Measurements from ENCODE around the gene CREBZF. TPM values are rescaled to one million over a fixed set of nuclear protein-coding genes. Genes with fewer than 3 reads are reported as not detected.

The CREBZF gene
- polyA plus RNA-seq, 1 donor from 2014 or later: 264 TPM

GRCh38 chr11:85699957-85700741 lies 35.2 kb upstream of the CREBZF start:
- H3K27me3 ChIP-seq (ENCODE audit: insufficient read depth, low read depth, low read length): no peaks in the 10 kb centered on the region
- H3K4me2 ChIP-seq (ENCODE audit: low read length): no peak overlapping the region
- H4K20me1 ChIP-seq (ENCODE audit: insufficient read depth): no peaks in the 10 kb centered on the region
- no peaks in the 10 kb centered on the region for H3K9me2 ChIP-seq (ENCODE audit: insufficient read depth, low read length)
- no peak overlapping the region for H3K4me3 ChIP-seq (ENCODE audit: low read length)
- H3K9ac ChIP-seq (ENCODE audit: low read length): no peak overlapping the region
- no peaks in the 10 kb centered on the region for H3K79me2 ChIP-seq (replicated peaks; ENCODE audit: insufficient read depth, low read length)
- H3K27ac ChIP-seq (ENCODE audit: low read length): no peak overlapping the region
- H2AFZ ChIP-seq (ENCODE audit: low read depth, low read length): no peak overlapping the region
- no peaks in the 10 kb centered on the region for H3F3A ChIP-seq (ENCODE audit: insufficient read depth, low read length, poor library complexity, severe bottlenecking)
- TF ChIP-seq TAF1 (IDR thresholded peaks at IDR 0.05; ENCODE audit: low read depth): no peak
- TF ChIP-seq POLR2AphosphoS5 (IDR thresholded peaks at IDR 0.05): no peak
- TF ChIP-seq MXI1 (conservative IDR thresholded peaks at IDR 0.05; ENCODE audit: poor library complexity, severe bottlenecking): no peak
- TF ChIP-seq CTCF (IDR thresholded peaks at IDR 0.05; ENCODE audit: poor library complexity, severe bottlenecking): no peak
- TF ChIP-seq REST (IDR thresholded peaks at IDR 0.05; ENCODE audit: borderline replicate concordance): no peak
- no peak for TF ChIP-seq RAD21 (conservative IDR thresholded peaks at IDR 0.05)
- no peak for TF ChIP-seq EZH2 (IDR thresholded peaks at IDR 0.05; ENCODE audit: borderline replicate concordance, insufficient read depth, low read length, poor library complexity, severe bottlenecking)
- TF ChIP-seq EP300 (conservative IDR thresholded peaks at IDR 0.05; ENCODE audit: poor library complexity, severe bottlenecking): no peak
- TF ChIP-seq SMC3 (conservative IDR thresholded peaks at IDR 0.05; ENCODE audit: poor library complexity): no peak
- no peaks in the 10 kb centered on the region for H3K9me3 ChIP-seq (ENCODE audit: low read length)
- H3K36me3 ChIP-seq (ENCODE audit: insufficient read depth, low read length): no peaks in the 10 kb centered on the region

GRCh38 chr11:85698195-85698594 lies 33.3 kb upstream of the CREBZF start:
- no peaks in the 10 kb centered on the region for H3K36me3 ChIP-seq (ENCODE audit: insufficient read depth, low read length)
- no peak overlapping the region for H3K4me3 ChIP-seq (ENCODE audit: low read length)
- H3K27me3 ChIP-seq (ENCODE audit: insufficient read depth, low read depth, low read length): no peaks in the 10 kb centered on the region
- no peaks in the 10 kb centered on the region for H3K9me3 ChIP-seq (ENCODE audit: low read length)
- no peaks in the 10 kb centered on the region for H3F3A ChIP-seq (ENCODE audit: insufficient read depth, low read length, poor library complexity, severe bottlenecking)
- H3K79me2 ChIP-seq (replicated peaks; ENCODE audit: insufficient read depth, low read length): no peaks in the 10 kb centered on the region
- H3K9ac ChIP-seq (ENCODE audit: low read length): no peak overlapping the region
- no peak overlapping the region for H3K4me2 ChIP-seq (ENCODE audit: low read length)
- H2AFZ ChIP-seq (ENCODE audit: low read depth, low read length): no peak overlapping the region
- no peaks in the 10 kb centered on the region for H3K9me2 ChIP-seq (ENCODE audit: insufficient read depth, low read length)
- H4K20me1 ChIP-seq (ENCODE audit: insufficient read depth): no peaks in the 10 kb centered on the region
- no peak overlapping the region for H3K27ac ChIP-seq (ENCODE audit: low read length)
- no peak for TF ChIP-seq POLR2AphosphoS5 (IDR thresholded peaks at IDR 0.05)
- TF ChIP-seq CTCF (IDR thresholded peaks at IDR 0.05; ENCODE audit: poor library complexity, severe bottlenecking): no peak
- no peak for TF ChIP-seq EZH2 (IDR thresholded peaks at IDR 0.05; ENCODE audit: borderline replicate concordance, insufficient read depth, low read length, poor library complexity, severe bottlenecking)
- TF ChIP-seq MXI1 (conservative IDR thresholded peaks at IDR 0.05; ENCODE audit: poor library complexity, severe bottlenecking): no peak

All from neural cell (in vitro differentiated cells).